ENCODE data around the gene CPED1.
"Not testable (repeated sequence)": the region's sequence is repeated elsewhere in the genome, so short reads cannot be mapped to it uniquely, and the experiment has no call there.

The CPED1 gene

GRCh38 chr7:121102619-121103018, 114.1 kb downstream of the CPED1 start:
- no peak for DNase-seq

GRCh38 chr7:121103086-121103485, 114.6 kb downstream of the CPED1 start:
- no peak for DNase-seq

DNA sequence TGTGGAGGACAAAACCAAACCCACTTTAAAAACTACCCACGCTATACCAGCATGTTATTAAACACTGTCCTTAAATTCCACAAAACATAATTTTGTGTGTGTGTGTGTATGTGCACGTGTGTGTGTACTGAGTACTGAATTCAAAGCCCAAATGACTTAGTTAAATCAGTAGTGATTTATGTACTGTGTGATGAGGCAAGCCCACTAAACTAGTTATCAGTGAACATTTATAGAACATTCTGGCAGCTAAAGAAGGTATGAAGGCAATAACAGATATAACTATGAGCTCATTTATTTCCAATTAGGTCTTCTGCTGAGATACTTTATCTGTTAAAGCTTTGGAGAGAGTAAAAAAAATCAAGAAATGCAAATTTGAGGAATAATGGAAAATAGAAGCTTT, 115.1 kb downstream of the CPED1 start:
- no peak for DNase-seq

- DNase-seq, result no peak
Measured at GRCh38 chr7:121105262-121105661, 116.8 kb downstream of the CPED1 start.

DNA sequence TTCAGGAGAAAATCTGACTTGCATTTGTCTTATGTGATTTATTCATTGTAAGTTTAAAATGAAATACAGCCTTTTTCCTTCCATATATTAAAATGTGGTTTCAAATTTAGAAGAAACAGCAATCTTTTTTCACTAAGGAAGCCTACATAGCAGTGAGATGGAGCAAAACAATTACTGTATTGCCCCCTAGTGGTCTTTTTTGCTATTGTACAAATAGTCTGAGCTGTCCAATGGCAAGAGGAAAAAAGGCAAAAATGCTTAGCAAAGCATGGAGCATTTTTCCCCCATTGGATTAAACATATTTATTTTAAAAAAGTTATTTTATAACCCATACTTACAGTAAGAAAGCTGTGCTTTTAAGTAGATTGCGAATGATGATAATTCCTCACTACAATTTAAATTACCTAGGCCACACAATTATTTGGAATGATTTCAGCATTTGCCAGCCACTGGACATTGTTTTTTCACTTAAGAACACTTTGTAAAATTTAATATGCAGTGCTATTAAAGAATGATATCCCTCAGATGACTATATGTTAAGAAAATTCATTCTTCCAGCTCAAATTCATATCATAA, 119.5 kb downstream of the CPED1 start:
- DNase-seq, result peak; percentile 87

DNA sequence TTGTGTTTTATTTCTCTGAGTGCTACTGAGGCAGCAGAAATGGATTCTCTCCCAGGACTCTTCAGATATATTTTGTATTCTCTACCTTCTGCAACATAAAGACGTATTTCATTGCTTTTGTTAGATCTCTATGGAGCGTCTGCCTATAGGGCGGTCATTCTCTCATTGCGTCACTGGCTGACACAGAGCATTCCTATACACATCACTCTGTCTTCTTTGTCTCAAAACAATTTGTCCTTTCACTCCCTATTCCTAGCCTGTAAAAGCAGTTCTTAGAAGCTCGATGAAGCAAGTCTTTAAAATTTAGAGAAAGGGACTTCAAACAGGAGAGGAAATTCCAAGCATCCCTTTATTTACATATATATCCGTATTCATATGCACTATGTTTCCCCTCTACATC, 120.6 kb downstream of the CPED1 start:
- DNase-seq, result no peak

DNA sequence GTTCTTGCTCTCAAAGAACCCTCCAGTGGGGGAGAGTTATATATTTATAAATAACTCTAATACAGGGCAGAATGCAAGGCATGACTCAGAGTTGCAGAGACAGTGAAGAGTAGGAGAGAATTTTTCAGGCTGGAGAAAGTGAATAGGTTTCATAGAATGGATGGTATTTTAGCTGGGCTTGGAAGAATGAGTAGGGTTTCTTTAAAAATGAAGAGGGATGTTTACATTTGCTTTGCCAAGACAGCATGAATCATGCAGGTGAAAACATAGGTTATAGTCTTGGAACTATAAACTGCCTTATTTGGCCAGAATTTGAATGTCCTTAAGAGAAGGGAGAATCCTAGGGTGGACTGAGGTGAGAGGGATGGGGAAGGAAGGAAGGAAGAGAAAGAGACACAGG, 124.8 kb downstream of the CPED1 start:
- DNase-seq, result no peak

- no peak for DNase-seq
Measured at GRCh38 chr7:121116396-121116795, 127.9 kb downstream of the CPED1 start.

DNA sequence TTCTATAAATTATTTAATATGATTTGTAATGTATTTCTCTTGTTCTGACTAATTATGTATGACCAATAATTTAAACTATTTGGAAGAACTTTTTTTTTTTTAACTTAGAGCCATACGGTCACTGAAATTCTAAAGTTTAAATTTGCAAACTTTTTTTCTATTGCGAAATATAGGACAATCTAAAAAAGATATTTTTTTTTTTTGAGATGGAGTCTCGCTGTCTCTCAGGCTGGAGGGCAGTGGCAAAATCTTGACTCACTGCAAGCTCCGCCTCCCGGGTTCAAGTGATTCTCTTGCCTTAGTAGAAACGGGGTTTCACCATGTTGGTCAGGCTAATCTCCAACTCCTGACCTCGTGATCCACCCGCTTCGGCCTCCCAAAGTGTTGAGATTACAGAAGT, 130.5 kb downstream of the CPED1 start:
- no peak for DNase-seq

- DNase-seq, result no peak
Measured at GRCh38 chr7:121123032-121123431, 134.5 kb downstream of the CPED1 start.

DNA sequence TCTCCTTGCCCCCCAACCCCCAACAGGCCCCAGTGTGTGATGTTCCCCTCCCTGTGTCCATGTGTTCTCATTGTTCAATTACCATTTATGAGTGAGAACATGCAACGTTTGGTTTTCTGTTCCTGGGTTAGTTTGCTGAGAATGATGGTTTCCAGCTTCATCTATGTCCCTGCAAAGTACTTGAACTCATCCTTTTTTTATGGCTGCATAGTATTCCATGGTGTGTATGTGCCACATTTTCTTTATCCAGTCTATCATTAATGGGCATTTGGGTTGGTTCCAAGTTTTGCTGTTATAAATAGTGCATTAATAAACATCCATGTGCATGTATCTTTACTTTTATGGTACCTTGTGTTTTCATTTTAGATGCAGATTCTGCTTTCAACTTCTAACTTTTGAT, 136.9 kb downstream of the CPED1 start:
- DNase-seq, result not testable (repeated sequence)

- no peak for DNase-seq
Measured at GRCh38 chr7:121126201-121126600, 137.7 kb downstream of the CPED1 start.

GRCh38 chr7:121126801-121127534, 138.5 kb downstream of the CPED1 start:
- DNase-seq, result peak; percentile 40

- DNase-seq, result no peak
Measured at GRCh38 chr7:121132940-121133339, 144.4 kb downstream of the CPED1 start.

- no peak for DNase-seq
Measured at GRCh38 chr7:121133444-121133843, 144.9 kb downstream of the CPED1 start.

GRCh38 chr7:121137580-121137979, 149.1 kb downstream of the CPED1 start:
- no peak for DNase-seq

GRCh38 chr7:121138262-121138933, 149.9 kb downstream of the CPED1 start:
- no peak for DNase-seq

- DNase-seq, result no peak
Measured at GRCh38 chr7:121139427-121139826, 150.9 kb downstream of the CPED1 start.

GRCh38 chr7:121140790-121141189, 152.3 kb downstream of the CPED1 start:
- DNase-seq, result no peak

GRCh38 chr7:121151774-121152221, 163.3 kb downstream of the CPED1 start:
- no peak for DNase-seq

- DNase-seq, result no peak
Measured at GRCh38 chr7:121153411-121153810, 164.9 kb downstream of the CPED1 start.

DNA sequence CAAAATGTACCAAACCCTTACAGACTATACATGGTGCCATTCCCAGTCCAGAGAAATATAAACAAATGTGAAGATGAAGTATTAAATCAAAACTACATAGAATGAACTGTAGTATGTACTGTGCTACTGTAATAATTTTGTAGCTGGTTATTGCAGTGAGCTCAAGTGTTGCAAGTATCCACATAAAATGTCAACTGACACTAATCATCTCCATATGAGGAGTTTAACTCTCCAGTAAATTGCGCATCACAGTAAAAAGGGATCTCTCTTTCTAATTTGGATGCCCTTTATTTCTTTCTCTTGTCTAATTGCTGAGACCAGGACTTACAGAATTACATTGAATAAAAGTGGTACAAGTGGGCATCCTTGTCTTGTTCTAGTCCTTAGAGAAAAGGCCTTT, 165.5 kb downstream of the CPED1 start:
- no peak for DNase-seq

DNA sequence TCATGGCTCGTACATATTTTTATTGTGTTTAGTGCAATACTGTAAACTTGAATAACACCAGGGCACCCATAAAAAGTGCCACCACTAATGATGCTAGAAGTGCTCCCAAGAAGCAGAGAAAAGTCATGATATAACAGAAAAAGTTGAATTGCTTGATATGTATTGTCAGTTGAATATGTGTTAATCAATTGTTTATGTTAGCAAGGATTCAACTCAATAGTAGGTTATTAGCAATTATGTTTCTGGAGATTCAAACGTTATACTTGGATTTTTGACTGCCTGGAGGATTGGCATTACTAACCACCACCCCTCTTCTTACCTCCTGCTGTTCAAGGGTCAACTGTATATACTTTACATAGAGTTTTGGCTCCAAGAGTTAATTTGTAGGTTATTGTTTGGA, 168.3 kb downstream of the CPED1 start:
- no peak for DNase-seq

GRCh38 chr7:121157341-121157751, 168.8 kb downstream of the CPED1 start:
- no peak for DNase-seq

Measured in hematopoietic multipotent progenitor cell treated with erythropoietin and hydrocortisone succinate and interleukin-3 and kit ligand, for 4 days (in vitro differentiated cells).